GM19395 (cell line): ENCODE results near the gene SSBP1.
"Not testable (repeated sequence)": the region's sequence is repeated elsewhere in the genome, so short reads cannot be mapped to it uniquely, and the experiment has no call there.

Experiments
- ATAC-seq: cut with Tn5 transposase; IDR thresholded peaks from one replicate; pipeline ENCODE4 v1.9.1; 2021; ENCODE audit warnings: mild to moderate bottlenecking, moderate library complexity; ENCODE audit not compliant: unreplicated experiment

Gene SSBP1

DNA sequence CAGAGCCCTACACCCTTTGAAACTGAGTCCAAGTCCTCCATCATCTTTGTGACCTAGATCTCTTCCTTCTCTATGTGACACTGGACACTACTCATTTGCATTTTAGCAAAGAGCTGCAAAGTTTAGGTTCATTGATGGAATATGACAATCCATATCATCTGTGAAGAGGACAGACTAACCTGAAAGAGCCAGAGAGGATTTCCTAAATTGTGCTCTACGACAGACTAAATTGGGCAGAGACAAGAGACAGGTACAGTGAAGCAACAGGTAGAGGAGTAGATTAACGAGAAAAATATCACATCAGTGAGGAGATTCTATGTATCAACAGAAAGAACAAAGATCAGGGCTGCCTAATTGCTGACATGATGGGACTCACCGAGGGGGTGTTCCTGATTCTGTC is 25.6 kb downstream of the SSBP1 start, which contains the start of gene TAS2R3:
TAS2R3 (plus strand) TSS at position 301 of the 400 bp plus-strand sequence; CDS start at position 363, 62 bp downstream.
- ATAC-seq = no peak

DNA sequence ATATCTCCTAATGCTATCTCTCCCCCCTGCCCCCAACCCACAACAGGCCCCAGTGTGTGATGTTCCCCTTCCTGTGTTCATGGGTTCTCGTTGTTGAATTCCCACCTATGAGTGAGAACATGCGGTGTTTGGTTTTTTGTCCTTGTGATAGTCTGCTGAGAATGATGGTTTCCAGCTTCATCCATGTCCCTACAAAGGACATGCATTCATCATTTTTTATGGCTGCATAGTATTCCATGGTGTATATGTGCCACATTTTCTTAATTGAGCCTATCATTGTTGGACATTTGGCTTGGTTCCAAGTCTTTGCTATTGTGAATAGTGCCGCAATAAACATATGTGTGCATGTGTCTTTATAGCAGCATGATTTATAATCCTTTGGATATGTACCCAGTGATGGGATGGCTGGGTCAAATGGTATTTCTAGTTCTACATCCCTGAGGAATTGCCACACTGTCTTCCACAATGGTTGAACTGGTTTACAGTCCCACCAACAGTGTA is 32.0 kb downstream of the SSBP1 start:
- not testable (repeated sequence) for ATAC-seq

DNA sequence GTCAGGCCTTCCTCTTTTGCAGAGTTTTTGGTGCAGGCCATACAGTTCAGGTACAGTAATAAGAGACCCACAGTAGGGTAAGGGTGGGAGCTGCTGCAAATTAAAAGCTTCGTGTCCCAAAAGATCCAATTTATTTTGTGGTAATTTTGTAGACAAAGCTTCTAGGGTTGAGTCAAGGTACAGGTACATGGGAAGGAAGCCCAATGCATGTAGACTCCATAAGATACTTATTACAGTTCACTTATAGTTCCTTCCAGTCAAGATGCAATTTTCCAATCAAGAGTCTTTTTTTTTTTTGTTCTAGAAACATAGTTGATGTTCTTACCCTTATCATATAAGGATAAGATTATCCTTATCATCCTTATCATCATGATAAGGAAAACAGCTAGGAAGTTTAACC is 38.2 kb downstream of the SSBP1 start, which contains the start of gene TAS2R4:
TAS2R4 (plus strand) TSS at position 301 of the 400 bp plus-strand sequence. CDS start 1,815 bp downstream, outside the sequence.
- ATAC-seq = no peak

DNA sequence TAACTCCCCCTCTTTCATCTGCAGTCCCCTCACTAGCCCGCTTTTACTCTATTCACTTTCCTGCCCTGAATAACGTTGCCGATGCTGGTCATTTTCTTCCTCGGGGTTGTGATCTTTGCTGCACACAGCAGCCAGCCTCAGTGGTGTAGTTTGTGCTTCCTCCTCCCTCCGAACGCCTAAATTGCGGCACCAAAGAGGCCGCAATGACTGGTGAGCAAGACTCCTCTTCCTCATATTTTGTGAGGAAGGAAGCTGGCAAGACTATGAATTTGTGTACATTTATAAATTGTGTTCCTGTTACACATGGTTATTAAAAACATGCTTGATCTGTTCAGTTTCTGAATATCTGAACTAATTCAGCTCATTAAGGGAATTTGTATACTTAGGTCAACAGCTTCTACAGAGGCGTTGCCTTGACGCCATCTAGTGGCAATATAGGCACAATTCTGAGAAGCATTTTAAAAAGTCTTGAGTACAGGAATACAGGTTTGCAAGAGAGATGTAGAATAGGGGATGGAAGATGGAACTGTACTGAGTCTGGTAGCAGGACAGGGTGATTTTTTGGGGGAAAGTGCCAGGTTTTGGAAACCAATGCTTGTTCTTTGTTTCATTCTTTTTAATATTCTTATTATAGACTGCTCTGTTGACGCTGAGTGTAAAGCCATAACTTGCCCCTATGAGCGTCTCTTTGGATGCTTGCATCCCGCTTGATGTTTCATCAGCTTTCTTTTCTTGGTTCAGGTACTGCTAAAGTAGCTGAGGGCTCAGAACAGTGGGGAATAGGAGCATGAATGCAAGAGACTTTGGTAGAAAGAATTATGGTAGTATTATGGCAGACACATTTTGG is 47.8 kb downstream of the SSBP1 start:
- ATAC-seq = peak; percentile 75

DNA sequence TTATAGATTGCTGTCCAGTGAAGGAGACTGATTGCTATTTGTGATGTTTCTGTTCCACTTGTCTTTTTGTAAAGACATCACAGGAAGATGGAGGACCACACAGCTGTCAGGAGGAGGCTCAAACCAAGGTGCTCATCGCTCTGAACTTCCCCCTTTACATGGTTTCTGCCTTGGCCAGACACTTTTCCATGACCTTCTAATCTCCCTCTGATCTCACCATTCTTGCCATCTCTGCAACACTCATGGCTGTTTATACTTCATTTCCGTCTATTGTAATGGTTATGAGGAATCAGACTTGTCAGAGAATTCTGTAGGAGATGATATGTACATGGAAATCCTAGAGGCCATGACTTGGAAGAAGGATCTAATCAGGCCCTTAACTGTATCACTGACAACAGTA is 50.1 kb downstream of the SSBP1 start:
- ATAC-seq = no peak

DNA sequence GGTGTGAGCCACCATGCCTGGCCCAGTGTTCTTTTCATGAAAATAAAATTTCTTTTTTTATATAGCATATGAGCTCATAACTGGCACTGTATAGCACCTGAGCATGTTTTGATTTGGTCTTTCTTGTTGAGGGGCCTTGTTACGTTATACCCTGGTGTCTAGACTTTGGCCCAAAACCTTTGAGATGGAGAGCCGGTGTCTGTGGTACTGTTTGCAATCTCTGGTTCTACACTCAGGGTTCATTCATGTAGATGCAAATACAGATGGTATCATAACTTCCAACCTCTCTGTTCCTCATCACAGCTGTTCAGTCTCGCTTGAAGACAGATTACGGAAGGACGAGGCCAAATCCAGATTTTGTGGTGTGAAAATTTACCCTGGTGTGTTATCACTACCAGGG is 51.8 kb downstream of the SSBP1 start, which contains the start of gene TAS2R5:
TAS2R5 (plus strand) TSS at position 301 of the 400 bp plus-strand sequence. CDS start 145 bp downstream, outside the sequence.
- ATAC-seq = no peak

DNA sequence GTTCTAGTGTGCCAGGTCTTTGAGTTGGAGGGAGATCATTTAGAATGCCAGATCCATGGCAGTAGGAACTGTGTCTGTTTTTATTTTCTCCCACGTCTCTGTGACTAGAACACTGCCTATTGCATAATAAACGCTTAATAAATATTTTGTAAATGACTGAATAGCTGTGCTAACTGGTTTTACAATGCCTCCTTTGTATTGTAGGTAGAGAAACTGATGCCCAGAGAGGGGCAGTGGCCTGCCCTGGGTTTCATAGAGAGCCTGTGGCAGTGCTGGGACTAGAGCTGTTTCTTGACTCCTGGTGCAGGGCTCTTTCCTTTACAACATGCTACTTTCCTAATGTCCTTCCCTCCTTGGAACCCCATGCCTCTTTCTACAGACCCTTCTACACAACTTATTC is 54.4 kb downstream of the SSBP1 start:
- ATAC-seq = no peak
